Loucy (cell line): Measurements from ENCODE around the gene NUP50.

Source experiments
- EZH2phosphoT487 ChIP-seq: fragments of 200-600 bp; IDR thresholded peaks from 2 replicates; pipeline ENCODE4 v1.6.1; 2018; ENCODE audit warnings: antibody characterized with exemption, mild to moderate bottlenecking, moderate library complexity, borderline replicate concordance
- TF ChIP-seq, protein P1 (sequence below): fragments of 200-600 bp; sonication (generic); conservative IDR thresholded peaks from 2 replicates; pipeline ENCODE4 v1.5.1; 2014; ENCODE audit warnings: mild to moderate bottlenecking, antibody characterized with exemption, low read length

DNA sequence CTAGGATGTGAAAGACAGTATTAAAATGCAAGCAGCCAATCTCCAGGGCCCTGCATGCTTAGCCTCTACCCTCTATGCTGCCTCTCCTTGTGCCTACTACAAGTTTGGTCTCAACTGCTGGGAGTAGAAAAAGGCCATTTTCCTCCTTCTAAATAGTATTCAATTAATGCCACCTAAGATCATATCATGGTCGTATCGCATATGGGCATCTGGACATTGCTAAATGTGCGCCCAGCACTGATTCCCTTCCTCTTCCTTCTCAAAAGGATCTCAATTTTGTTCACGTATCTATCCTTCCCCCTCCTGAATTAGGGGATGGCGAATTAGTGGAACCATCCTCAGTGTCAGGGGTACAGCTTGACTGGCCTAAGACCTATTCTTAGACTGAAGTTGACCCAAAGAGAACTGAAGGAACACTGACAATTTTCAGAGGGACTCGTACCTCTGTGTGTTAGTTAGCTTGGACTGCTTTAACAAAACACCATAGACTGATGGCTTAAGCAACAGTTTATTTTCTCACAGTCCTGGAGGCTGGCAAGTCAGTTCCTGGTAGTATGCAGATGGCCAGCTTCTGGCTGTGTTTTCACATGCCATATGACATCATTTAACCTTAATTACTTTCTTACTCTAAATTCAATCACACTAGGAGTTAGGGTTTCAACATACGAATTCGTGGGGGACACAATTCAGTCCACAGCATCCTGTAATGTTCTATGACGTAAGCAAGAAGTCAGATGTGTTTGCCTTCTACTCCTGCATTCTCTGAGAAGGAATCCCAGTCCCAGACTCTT lies 8.5 kb upstream of the NUP50 start:
- no peak for TF ChIP-seq EZH2phosphoT487
- TF ChIP-seq, protein P1, sequence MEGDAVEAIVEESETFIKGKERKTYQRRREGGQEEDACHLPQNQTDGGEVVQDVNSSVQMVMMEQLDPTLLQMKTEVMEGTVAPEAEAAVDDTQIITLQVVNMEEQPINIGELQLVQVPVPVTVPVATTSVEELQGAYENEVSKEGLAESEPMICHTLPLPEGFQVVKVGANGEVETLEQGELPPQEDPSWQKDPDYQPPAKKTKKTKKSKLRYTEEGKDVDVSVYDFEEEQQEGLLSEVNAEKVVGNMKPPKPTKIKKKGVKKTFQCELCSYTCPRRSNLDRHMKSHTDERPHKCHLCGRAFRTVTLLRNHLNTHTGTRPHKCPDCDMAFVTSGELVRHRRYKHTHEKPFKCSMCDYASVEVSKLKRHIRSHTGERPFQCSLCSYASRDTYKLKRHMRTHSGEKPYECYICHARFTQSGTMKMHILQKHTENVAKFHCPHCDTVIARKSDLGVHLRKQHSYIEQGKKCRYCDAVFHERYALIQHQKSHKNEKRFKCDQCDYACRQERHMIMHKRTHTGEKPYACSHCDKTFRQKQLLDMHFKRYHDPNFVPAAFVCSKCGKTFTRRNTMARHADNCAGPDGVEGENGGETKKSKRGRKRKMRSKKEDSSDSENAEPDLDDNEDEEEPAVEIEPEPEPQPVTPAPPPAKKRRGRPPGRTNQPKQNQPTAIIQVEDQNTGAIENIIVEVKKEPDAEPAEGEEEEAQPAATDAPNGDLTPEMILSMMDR = no peak
